Daoy (cell line): ENCODE results near the gene IMMP2L. TPM values are rescaled to one million over a fixed set of nuclear protein-coding genes. Genes with fewer than 3 reads are reported as not detected.
"Not testable (repeated sequence)": the region's sequence is repeated elsewhere in the genome, so short reads cannot be mapped to it uniquely, and the experiment has no call there.

ENCODE experiments used
- DNase-seq: peaks from one replicate; pipeline ENCODE4 v3.0.0-alpha.2; 2015; ENCODE audit warnings: low read depth
- total RNA-seq: library from RNA; depleted of rRNA; stranded (reverse); fragments of >200 nt; shearing (Covaris generic); gene quantifications from 2 replicates; pipeline ENCODE4 v1.2.3, GENCODE V29; 2014

Gene IMMP2L
- total RNA-seq, 1 experiment from 2014 or later, result 17.7 TPM

DNA sequence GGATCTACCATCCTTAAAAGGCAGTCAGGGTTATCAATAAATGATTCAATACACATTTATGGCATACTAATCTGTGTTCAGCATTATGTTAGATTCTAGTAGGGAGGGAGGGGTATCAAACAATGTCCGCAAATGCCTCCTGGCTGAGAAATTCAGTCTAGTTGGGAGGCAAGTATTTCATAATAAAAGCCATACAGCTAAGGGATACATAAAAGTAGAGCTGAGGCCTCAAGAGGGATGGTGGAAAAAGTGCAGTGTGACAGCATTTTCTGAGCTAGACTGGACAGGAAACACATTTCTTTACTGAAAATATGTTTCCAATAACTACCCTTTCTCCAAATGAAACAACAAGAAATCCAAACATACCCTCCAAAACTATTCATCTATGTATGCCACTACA, 624.1 kb downstream of the IMMP2L start:
- DNase-seq, result no peak

DNA sequence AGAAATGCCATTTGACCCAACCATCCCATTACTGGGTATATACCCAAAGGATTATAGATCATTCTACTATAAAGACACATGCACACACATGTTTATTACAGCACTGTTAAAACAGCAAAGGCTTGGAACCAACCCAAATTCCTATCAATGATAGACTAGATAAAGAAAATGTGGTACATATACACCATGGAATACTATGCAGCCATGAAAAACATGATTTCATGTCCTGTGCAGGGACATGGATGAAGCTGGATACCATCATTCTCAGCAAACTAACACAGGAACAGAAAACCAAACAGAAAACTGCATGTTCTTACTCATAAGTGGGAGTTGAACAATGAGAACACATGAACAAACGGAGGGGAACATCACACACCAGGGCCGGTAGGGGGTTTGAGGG, 625.6 kb downstream of the IMMP2L start:
- not testable (repeated sequence) for DNase-seq

DNA sequence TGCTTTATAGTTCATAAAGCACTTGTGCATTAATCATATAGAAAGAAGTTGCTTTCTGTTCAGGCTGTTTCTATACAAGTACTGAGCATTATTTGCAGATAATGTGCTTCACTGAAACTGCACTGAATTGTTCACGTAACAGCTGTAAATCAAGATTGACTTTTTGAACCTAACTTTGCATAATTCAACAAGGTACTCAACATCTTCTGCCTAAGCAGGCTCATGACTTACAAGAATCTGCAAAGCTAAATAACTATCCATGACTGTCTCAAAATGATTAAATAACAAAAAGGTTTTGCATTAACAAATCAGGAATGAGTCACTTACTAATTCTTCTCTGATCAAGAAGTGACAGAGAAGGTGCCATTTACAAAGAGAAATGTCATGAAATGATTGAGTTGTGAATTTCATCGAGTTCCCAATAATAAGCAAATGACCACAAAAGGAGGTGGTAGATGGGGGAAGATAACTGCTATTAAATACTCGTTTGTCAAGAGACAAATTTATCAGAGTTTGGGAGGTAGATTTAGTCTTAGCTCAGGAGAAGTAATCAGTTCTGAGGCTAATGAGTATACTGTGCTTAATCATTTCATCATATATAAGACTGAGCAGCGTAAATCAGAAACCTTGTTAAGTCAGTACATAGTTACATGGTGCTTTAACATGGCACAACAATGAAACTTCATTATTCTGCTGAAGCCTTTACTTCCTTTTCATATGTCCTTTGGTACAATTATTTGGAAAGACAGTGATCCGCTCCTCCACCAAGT, 632.6 kb downstream of the IMMP2L start:
- DNase-seq, result no peak

DNA sequence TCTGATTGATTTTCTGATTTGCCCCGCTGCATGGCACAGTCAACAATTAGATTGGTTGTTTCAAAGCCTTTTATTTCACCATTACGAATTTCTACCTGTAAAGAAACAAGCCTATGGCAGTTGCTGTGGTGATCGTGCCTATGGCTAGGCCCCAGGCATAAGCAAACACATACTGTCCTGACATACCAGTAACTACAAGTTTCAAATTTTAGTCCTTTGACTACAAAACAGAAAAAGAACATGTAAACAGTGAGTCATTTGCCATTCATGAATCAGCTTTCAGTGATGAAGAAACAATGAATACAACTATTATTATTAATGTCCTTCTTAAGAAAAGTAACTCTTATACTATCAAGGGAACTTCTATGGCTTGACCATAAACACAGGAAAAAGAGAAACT, 639.4 kb downstream of the IMMP2L start:
- DNase-seq, result no peak

DNA sequence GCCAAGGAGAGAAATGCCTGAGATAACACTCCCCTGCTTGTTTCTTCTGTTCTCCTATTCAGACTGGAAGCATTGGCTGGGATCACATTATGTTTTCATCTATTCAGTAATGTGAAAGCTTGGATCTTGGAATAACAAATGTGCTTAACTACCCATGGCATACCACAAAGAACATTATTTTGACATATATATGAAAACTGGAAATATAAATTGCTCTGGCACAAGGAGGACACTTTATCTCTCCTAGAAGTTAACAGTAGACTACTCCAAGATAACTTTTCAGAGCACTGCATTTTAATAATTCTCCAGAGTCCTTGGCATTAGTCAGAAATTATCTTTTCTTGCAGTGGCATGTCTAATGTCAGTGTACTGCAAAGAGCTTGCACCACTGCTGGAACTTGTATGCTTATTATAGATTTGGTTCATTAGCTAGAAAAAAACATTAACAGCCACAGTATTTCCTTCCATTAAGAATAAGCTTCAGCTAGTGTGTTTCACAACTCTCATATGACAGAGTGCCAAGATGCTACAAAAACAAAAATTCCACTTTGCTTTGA, 640.6 kb downstream of the IMMP2L start:
- DNase-seq, result no peak

DNA sequence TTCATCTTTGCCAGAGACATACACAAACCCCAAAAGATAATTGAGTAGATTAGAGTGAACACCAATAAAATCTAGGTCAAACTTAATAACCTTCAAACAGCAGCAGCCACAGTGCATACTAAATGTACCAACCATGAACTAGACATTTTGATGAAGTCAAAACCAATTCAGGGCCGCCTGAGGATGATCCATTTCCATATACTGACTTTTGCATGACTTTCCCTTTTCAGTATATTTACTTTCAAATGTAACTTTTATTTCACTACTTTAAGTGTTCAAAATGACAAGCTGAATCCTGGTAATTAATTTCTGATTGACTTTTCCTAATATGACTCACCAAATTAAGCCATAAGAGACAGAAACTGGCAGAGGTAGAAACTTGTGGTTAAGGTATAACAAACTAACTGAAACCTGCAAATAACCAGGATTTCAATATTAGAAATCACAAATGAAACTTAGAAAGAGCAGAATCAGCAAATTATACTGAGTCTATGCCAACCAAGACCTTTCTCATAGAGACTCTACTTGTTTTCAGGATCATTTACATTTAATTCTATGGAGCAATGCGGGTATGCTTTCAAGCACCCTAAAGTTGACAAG, 643.2 kb downstream of the IMMP2L start:
- no peak for DNase-seq

DNA sequence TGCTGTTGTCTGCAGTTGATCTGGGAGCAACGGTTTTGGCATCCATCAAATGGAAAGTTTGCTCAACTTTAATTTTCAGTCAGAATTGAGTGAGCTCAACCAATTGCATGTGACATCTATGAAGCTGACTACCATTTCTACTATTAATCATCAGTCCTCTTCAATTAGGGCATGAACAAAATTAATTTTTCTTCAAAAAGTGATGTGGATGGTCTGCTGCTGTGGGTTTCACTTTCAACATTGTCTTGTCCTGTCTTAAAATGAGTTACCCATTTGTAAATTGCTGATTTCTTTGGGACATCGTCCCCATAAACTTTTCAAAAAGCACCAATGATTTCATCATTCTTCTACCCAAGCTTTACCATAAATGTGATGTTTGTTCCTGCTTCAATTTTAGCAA, 648.0 kb downstream of the IMMP2L start:
- no peak for DNase-seq

DNA sequence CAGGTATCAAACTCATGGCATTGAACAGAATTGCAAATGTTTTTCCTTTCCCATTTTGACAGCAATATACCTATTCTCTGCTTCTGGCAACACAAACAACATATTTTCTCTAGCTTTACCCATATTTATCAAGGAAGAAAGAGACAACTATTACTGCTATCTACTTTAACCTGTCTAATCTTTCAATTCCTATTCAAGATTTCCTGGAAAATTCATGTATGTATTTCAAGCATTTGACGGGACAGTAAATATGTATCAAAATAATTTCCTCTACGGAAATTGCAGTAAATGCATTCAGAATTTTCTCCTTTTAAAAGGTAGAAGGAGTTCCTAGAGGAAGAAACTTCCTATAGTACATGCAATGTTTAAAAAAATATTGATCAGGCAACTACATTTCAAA, 650.7 kb downstream of the IMMP2L start:
- no peak for DNase-seq

DNA sequence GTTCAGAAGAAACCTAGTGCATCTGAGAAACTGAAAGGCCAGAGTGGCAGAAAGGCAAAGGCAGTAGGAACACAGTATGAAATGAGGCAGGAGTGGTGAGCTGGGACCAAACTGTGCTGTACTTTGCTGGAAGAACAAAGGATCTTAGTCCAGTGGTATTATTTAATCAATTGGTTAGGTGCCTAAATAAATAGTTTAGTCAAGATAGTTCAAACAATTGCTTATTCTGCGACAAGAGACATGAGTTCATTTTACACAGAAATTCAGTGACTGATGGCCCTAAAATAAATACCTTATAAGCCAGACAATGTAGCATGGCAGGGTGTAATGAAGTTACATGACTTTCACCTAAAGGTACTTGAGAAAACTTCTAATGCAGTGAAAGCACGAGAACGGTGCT, 653.2 kb downstream of the IMMP2L start:
- no peak for DNase-seq

DNA sequence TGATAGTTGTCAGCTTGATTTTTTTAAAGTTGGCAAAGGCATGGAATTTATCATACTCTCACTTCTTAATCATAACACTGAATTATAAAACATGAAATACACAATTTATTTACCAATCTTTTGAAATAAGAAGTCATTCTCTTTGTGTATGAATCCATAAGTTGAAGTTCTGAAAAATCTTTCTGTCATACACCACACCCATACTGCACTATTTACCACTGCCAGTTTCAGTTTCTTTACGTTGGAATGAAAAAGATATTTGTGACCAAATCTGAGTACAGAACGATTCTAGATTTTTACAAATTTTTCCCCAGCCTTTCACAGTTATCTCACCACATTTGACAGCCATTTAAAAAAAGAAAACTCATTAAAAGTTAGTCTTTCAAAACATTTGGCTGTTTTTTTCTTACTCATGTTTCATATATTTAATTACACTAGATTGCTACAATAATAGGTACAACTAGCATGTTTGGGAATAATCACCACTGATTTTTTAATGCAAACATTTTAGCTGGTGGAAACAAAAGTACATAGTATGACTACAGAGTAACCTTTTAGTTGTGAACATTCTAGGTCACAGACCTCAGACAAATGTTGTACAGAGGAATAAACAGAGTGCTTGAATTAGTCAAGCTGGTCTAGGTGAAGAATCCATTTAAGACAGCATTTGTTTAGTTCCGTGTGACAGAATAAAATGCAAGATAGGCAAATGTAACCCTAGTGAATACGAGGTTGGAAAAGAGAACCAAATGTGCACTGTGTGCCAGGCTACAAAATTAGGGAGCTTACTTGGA, 656.3 kb downstream of the IMMP2L start:
- DNase-seq, result no peak

DNA sequence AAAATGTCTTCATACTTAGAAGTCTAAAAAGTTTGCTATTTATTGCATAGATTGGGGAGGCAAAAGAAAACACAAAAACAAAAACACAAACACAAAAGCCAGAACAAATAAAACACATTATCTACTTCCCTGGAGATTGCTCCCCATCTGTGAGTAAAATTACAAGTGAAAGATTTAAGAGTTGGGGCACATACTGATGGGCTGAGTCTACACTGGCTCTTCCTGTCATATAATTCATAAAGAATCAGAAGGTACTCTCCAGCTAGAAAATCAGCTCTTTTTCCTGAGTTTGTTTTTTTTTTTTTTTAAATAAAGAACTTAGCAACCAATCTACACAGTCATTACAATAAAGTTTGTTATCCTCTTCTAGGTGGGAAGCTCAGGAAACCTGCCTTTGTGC, 663.8 kb downstream of the IMMP2L start:
- DNase-seq, result no peak

DNA sequence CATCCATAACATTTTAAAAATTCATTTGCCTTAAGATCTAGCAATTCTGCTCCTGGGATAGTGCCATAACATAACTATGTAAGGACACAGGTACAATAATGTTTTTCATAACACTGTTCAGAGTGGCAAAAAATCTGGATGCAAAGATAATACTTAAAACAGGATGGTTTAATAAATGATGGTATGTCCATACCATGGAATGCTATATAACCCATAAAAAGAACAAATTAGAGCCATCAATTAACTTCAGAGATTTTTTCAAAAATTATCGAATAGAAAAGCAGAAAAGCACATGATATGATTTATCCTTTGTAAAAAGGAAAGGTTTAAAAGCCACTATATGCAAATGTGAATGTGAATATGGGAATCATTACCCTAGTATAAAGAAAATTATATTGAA, 664.8 kb downstream of the IMMP2L start:
- DNase-seq, result no peak

DNA sequence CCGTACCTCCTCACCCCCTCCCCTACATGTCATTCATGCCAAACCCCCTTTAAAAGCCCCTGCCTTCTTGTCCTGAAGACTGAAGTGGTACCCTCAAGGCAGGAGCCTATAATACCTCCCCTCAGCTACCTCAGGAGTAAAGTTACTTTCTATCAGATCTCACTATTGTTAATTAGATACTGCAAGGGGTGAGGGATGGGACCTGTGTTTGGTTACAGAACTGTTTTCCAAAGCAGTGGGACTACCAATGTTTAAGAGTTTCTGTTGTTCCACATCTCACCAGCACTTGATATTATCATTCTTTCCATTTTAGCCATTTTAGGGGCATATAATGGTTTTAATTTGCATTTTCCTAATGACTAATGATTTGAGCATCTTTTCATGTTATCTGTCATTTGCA, 668.2 kb downstream of the IMMP2L start:
- no peak for DNase-seq

DNA sequence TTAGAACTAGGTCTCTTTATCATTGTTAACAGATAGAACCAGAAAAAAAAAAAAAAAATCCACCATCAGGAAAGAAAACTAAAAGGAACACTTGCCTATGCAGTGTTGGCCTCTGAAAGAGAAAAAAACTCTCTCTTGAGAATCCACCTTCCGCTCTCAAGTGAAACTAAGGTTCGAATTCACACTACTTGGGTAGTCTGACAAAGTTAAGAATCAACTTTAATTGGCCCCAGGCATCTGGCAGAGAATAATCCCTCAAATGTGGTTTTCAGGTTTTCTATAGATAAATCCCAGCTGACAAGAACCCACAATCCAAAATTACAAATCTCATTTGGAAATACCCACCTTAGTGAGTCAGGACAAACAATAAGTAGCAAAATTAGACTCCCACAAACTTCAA, 671.1 kb downstream of the IMMP2L start:
- no peak for DNase-seq

DNA sequence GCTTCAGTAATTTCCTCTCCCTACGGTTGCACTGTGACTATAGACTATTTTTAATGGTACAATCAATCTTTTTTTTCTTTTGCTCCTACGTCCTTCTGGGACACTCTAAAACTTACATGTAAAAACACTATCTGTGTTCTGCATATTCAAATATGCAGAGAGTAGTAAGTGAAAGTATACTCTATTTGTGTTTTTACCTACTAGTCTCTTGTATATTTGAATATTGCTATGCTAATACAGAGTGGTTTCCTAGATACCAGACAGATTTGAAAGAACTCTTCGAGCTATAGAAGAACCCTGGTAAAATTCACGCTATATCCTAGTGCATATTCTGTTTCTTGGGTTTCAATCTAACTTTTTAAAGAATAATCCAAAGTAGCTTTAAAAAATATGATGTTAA, 672.2 kb downstream of the IMMP2L start:
- DNase-seq, result no peak

DNA sequence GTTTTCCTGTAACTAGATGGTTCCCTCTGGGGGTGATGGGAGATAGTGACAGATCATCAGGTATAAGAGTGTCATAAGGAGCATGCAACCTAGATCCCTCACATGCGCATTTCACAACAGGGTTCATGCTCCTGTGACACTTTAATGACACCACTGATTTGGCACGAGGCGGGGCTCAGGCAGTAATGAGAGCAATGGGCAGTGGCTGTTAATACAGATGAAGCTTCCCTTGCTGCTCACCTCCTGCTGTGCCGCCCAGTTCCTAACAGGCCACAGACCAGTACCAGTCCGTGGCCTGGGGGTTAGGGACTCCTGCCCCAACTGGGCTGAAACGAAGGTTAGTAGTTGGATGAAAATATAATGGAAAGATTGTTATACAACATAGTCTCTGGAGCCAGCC, 673.0 kb downstream of the IMMP2L start:
- no peak for DNase-seq

DNA sequence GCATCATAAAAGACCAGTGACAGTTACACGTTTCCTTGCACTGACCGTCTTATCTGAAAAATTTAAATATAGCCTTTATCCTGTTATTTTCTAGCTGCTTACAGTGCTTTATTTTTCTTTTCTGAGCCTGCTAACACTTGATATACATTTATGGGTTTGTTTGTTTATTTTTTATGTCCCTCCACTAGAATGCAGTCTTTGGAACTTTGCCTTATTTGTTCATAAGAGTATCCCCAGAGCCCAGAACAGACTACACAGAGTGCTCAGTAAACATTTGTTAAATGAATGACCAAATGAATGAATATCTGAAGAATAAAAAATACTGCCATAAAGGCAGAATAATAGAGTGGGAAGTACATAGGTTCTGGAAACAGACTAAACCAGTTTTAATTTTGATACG, 673.7 kb downstream of the IMMP2L start:
- no peak for DNase-seq

DNA sequence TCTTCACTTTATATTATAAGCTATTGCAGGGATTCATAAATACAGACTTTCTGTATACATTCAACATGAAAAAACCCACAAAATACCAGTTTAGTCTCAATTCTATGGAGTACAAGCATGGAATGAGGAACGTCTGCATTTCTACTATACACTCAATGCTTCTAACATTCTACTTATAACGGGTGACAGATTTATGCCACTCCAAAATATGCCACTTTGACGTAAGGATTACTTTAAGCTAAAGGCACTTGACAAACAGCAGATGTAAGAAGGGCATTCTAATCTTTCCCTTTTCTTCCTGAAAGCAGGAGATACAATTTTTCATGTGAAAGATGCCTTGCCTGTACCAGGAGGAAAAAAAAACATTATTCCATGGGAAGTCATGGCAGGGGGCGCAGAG, 676.8 kb downstream of the IMMP2L start:
- no peak for DNase-seq

DNA sequence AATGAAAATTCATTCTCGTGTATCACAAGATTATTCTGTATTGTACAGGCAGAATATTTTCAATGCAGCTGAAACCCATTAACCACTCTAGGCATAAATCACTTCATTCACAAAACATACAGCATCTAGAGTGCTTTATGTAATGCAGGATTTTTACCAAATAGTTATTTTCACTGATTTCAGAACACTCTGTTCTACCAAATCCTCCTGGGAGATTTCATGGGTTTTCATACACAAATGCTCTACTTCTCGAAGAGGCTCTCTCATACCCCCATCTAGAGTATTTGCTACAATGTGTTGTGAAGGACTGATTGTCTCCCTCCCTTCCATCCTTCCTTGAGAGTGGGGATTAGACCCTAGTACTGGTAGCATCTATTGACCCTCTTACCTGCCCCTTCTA, 680.6 kb downstream of the IMMP2L start:
- DNase-seq, result no peak

DNA sequence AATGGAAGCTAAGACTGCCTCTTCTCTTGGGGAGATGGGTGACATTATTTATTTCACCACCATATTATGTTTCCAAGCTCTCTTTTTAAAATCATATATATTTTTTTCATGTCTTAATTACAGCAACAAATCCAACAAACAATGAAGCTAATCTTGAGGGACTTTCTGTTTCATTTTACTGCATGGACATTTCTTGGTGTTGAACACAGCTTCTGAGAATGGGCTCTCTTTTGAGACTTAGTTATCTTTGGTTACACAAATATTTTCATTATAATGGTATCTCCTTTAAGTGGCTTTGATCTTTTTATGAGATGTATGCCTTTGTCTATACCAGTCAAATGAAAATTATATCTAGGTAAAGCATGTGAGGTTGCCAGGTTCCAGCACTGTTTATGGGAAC, 681.3 kb downstream of the IMMP2L start:
- no peak for DNase-seq

DNA sequence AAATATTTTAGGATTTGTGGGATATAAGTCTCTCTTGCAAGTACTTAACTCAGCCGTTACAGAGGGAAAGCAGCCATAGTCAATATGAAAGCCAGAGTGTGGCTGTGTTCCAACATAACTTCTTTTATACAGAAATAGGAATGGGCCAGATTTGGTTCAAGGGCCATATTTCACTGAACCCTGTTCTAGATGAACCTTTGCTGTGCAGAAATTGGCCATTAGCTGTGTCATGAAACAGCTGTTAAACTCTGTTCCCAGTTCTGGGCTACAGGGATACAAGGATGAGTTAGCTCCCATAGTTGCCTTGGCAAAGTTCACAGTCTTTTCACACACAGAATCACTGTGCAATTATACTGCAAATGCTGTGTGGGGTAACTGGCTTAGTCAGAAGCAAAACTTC, 685.3 kb downstream of the IMMP2L start:
- DNase-seq, result no peak

DNA sequence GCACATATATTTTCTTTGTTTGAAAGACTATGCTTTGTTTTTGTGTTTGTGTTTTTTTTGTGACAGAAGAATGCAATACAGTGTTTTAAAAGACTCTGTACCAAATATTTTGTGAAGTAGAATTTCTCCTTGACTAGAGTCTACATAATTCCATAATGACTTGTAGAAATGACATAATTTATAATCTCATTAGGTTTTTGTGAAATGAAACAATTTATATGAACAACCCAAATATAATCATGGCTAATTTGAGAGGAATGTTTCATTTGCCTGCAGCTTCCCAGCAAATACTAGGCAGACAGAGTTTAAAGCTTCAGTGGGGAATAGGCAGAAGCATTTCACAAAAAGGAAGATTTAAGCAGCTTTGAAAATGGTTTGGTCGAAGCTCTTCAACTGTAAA, 686.9 kb downstream of the IMMP2L start:
- no peak for DNase-seq

DNA sequence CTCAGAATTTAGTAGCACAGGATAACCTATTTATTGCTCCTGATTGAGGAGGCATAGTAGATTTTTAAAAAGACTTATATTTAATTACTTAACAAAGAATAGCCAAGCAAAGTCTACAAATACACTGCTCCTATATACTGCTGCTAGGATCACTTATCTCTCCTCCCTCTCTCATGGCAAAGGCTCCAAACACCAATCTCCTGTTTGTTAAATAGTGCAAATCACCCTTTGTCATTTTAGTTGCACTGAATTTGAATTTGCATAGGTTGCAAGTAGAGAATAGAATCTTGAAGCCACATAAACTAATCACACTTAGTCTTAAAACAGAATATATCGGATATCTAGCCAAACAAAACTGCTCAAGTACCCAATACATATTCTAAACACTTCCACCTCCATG, 690.4 kb downstream of the IMMP2L start:
- DNase-seq, result no peak
